Measurements from ENCODE around the gene SPINK1.

DNA sequence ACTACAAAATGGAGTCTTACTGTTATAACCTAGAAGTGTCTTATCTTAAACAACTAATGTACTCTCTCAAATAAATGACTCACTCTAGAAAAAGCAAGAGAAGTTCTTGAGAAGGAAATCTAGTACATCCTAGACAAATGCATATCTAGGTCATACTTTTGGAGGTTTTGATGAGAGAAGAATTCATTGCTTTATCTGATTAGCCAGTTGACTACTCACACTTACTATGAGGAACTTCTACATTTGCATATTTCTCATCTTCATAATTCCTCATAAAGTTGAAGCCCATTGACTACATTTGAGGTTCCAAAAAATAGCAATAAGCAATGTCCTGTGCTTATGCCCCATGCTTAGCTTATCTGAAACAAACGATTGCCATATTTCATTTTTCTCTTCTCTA, 51.8 kb downstream of the SPINK1 start:
- TF ChIP-seq, protein P1, sequence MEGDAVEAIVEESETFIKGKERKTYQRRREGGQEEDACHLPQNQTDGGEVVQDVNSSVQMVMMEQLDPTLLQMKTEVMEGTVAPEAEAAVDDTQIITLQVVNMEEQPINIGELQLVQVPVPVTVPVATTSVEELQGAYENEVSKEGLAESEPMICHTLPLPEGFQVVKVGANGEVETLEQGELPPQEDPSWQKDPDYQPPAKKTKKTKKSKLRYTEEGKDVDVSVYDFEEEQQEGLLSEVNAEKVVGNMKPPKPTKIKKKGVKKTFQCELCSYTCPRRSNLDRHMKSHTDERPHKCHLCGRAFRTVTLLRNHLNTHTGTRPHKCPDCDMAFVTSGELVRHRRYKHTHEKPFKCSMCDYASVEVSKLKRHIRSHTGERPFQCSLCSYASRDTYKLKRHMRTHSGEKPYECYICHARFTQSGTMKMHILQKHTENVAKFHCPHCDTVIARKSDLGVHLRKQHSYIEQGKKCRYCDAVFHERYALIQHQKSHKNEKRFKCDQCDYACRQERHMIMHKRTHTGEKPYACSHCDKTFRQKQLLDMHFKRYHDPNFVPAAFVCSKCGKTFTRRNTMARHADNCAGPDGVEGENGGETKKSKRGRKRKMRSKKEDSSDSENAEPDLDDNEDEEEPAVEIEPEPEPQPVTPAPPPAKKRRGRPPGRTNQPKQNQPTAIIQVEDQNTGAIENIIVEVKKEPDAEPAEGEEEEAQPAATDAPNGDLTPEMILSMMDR (IDR thresholded peaks at IDR 0.05), result no peak
- no peak for TF ChIP-seq POLR2A (IDR thresholded peaks at IDR 0.05)

Data from lower leg skin (tissue), 3 donors.